T-cell (primary cell): Measurements from ENCODE around the gene MOB1A. TPM values are rescaled to one million over a fixed set of nuclear protein-coding genes. Genes with fewer than 3 reads are reported as not detected.
"Not testable (repeated sequence)": the region's sequence is repeated elsewhere in the genome, so short reads cannot be mapped to it uniquely, and the experiment has no call there.

Experiments
- ATAC-seq, 4 experiments: fragments of 200-7000 bp in 3 of 4; fragments of 150-1000 bp in 1 of 4; cut with Tn5 transposase; replicated peaks in 1 of 4; 1 replicate in 3 of 4; 2 replicates in 1 of 4; pipeline ENCODE4 v1.10.0; 2021; ENCODE audit warnings: moderate library complexity in 3 of 4, mild to moderate bottlenecking in 2 of 4, moderate number of reproducible peaks in 1 of 4
- CTCF ChIA-PET, 2 donors: fragments of 300-600 bp; sonication (Branson Sonifier 250); formaldehyde crosslinking; loops; one replicate each; lab custom pipeline; 2022; ENCODE audit warnings: antibody characterized with exemption in 2 of 2; lab: Charles Lee
- POLR2A ChIA-PET, 2 donors: fragments of 300-600 bp; sonication (Branson Sonifier 250); formaldehyde crosslinking; loops; one replicate each; lab custom pipeline; 2022; ENCODE audit warnings: antibody characterized with exemption in 2 of 2; lab: Charles Lee
- DNase-seq, 35 experiments: peaks; one replicate each; pipeline versions ENCODE4 v3.0.0 to v3.0.0-alpha.2; 2013 to 2023
- H3K27ac ChIP-seq: one replicate; pipeline ENCODE4 v1.5.1; 2013; ENCODE audit warnings: low read length
- H3K27me3 ChIP-seq, 2 experiments: replicated peaks in 1 of 2; 1 replicate in 1 of 2; 2 replicates in 1 of 2; pipeline versions ENCODE4 v1.6.1 to v1.7.0; 2013; ENCODE audit warnings: low read length in 1 of 2, mixed read lengths in 1 of 2; ENCODE audit not compliant: control insufficient read depth in 2 of 2, insufficient read depth in 2 of 2; ENCODE audit errors: extremely low read depth in 1 of 2
- H3K36me3 ChIP-seq, 2 donors: 1 replicate in 1 of 2; 2 replicates in 1 of 2; pipeline versions ENCODE4 v1.6.1 to v1.7.0; 2013; ENCODE audit warnings: low read length in 1 of 2; ENCODE audit not compliant: control insufficient read depth in 2 of 2, insufficient read depth in 1 of 2; ENCODE audit errors: extremely low read depth in 1 of 2
- H3K4me1 ChIP-seq, 2 experiments: 1 replicate in 1 of 2; 2 replicates in 1 of 2; pipeline versions ENCODE4 v1.6.1 to v1.7.0; 2013; ENCODE audit warnings: low read length in 2 of 2, mixed read lengths in 1 of 2; ENCODE audit not compliant: insufficient read depth in 2 of 2, control insufficient read depth in 1 of 2; ENCODE audit errors: extremely low read depth in 1 of 2
- H3K4me3 ChIP-seq, 2 donors: 1 replicate in 1 of 2; 2 replicates in 1 of 2; pipeline versions ENCODE4 v1.5.1 to v1.7.0; 2013; ENCODE audit warnings: mild to moderate bottlenecking in 2 of 2, low read length in 1 of 2, moderate library complexity in 1 of 2; ENCODE audit not compliant: control insufficient read depth in 1 of 2; ENCODE audit errors: extremely low read depth in 1 of 2
- H3K9me3 ChIP-seq: 2 replicates; pipeline ENCODE4 v1.7.0; 2013
- H3K27ac Mint-ChIP-seq, 2 donors: one replicate each; pipeline ENCODE4 v1.8.0; 2020 to 2021; ENCODE audit warnings: mild to moderate bottlenecking in 2 of 2, mixed read lengths in 2 of 2
- H3K27me3 Mint-ChIP-seq, 2 donors: one replicate each; pipeline ENCODE4 v1.8.0; 2021 to 2022; ENCODE audit warnings: mixed read lengths in 2 of 2
- H3K36me3 Mint-ChIP-seq: one replicate; pipeline ENCODE4 v1.8.0; 2021; ENCODE audit warnings: mixed read lengths
- H3K4me1 Mint-ChIP-seq, 3 donors: one replicate each; pipeline ENCODE4 v1.8.0; 2020 to 2022; ENCODE audit warnings: mixed read lengths in 3 of 3, mild to moderate bottlenecking in 1 of 3
- H3K4me3 Mint-ChIP-seq, 3 donors: one replicate each; pipeline ENCODE4 v1.8.0; 2020 to 2022; ENCODE audit warnings: mild to moderate bottlenecking in 3 of 3, mixed read lengths in 3 of 3, moderate library complexity in 3 of 3
- H3K9me3 Mint-ChIP-seq, 3 donors: one replicate each; pipeline ENCODE4 v1.8.0; 2020 to 2022; ENCODE audit warnings: mixed read lengths in 3 of 3
- WGBS: methylation state at CpG from one replicate; pipeline ENCODE4 v1.1.5; 2013; ENCODE audit warnings: missing lambda C conversion rate; ENCODE audit not compliant: insufficient coverage; 5-methylcytosine and 5-hydroxymethylcytosine counted together
- total RNA-seq, 35 experiments: library from RNA in 6 of 35; stranded (reverse) in 6 of 35; fragments of 120-200 nt in 1 of 35; gene quantifications; one replicate each; pipeline versions ENCODE4 v1.2.1 to v1.2.4 and lab custom pipeline; 2013 to 2026

Gene MOB1A
- total RNA-seq, 5 donors from 2014 or later (not counting 1 experiment from before 2014, with no cell fraction given), result 131 to 156 (median 138) TPM

DNA sequence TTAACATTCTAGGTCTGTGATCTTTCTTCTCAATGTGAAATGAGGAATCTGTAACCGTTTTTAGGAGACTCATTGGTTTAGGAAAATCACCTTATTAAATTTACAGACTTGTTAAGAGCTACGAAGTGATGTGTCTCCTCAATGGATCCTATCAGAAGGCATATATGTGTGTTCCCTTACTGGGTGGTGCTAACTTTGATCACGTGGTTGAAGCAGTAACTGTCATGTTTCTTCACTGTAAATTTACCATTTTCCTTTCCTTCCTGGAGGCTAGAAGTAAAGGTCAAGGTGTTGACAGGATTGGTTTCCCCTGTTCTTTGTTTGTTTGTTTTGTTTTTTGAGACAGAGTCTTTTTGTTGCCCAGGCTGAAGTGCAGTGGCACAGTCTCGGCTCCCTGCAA is 18.4 kb upstream of the MOB1A start:
- Histone ChIP-seq H3K4me1 (peaks cover 10 to 21% of the 10 kb centered on the region in 2 experiments), H3K36me3 (no peaks in the 10 kb centered on the region), H3K9me3 (no peaks in the 10 kb centered on the region), H3K27me3 (peaks cover 0 to 5% of the 10 kb centered on the region in 2 experiments), H3K27ac (no peak overlapping the region), H3K4me3 (no peak overlapping the region)
- WGBS, result no CpG with 5 or more reads among the region's 4 CpGs
- no peaks in the 10 kb centered on the region for H3K36me3 Mint-ChIP-seq
- peak overlapping the region in 1 of 2 donors; percentile 100 for H3K27ac Mint-ChIP-seq
- no peak for DNase-seq
- ChIA-PET POLR2A (interaction anchor here in 1 of 2 donors (1.3 kb wide), 1 partner anchor 19 kb away, joined by 3 read pairs; the partner anchor contains the start of gene MOB1A), CTCF (interaction anchor here in 1 of 2 donors (0.6 to 3.7 kb wide), 3 partner anchors 14 to 416 kb away, joined by 3 to 27 read pairs (median 3); partner anchors contain the start of gene MOB1A)
- no peaks in the 10 kb centered on the region for H3K9me3 Mint-ChIP-seq
- H3K4me1 Mint-ChIP-seq, result peaks cover 33 to 37% (median 34%) of the 10 kb centered on the region in 3 donors
- peak overlapping the region in 2 of 3 donors; percentile 31 to 94 for H3K4me3 Mint-ChIP-seq
- H3K27me3 Mint-ChIP-seq, result no peaks in the 10 kb centered on the region
- ATAC-seq, result no peak

DNA sequence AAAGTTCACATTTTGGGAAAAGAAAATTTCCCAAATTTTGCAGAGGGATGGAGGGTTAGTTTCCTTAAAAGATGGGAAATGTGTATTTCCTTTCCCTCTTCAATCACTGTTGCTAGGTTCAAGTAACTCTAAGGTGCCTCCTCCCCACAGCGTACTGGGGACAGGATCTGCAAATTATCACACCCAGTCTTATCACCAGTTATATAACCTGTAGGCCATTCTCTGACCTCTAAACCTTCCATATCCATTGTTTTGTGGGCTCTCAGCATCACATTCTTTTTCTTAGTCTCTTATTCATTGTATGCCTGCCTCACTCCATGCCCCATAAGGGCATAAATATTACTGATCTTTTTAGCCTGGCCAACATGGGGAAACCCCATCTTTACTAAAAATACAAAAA is 16.1 kb upstream of the MOB1A start:
- 86% methylated on average over 1 of the region's 1 CpG for WGBS
- Mint-ChIP-seq H3K4me1 (peaks cover 16 to 20% (median 17%) of the 10 kb centered on the region in 3 donors), H3K4me3 (no peak overlapping the region)

DNA sequence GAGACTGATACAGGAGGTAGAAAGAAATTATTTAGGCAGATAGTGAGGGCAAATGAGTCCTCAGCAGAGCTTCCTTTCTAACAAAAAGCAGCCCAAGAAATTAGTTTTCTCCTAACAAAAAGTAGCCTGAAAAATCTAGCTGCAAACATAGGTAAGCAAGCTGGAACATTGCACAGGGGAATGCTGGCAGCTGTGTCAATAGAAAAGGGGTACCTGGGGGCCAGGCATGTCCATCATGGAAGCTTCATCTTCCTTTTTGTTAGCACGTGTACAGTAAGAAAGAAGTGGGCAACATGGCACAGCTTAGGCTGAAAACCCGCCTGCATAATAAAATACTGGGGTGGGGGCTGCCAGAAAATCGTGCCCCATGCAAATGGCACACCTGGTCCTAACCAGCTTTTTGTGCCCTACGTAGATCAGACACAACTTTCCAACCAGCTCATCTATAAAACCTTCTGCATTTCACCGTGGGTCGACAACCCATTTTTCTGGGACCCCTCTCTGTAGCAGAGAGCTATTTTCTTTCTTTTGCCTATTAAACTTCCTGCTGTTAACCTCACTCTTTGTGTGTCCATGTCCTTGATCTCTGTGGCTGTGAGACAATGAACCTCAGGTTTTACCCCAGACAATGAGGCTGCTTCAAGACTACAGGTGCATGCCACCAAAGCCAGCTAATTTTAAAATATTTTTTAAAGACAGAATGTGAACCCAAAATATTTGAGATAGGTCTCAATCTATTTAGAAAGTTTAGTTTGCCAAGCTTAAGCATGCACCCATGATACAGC is 13.1 kb upstream of the MOB1A start:
- Histone ChIP-seq H3K27ac (no peak overlapping the region), H3K9me3 (no peaks in the 10 kb centered on the region), H3K36me3 (no peaks in the 10 kb centered on the region), H3K4me1 (no peaks in the 10 kb centered on the region), H3K4me3 (no peak overlapping the region), H3K27me3 (peaks cover 0 to 5% of the 10 kb centered on the region in 2 experiments)
- Mint-ChIP-seq H3K4me1 (no peaks in the 10 kb centered on the region), H3K9me3 (no peaks in the 10 kb centered on the region), H3K4me3 (no peak overlapping the region), H3K27me3 (peaks cover 0 to 1% of the 10 kb centered on the region in 2 donors), H3K27ac (no peak overlapping the region), H3K36me3 (no peaks in the 10 kb centered on the region)
- POLR2A ChIA-PET, result interaction anchor here (0.6 to 1.1 kb wide), 4 partner anchors 10 to 83 kb away, joined by 3 read pairs; no protein-coding TSS in a partner anchor
- CTCF ChIA-PET, result interaction anchor here (0.6 to 2.5 kb wide), 5 partner anchors 12 to 251 kb away, joined by 3 to 9 read pairs (median 3); partner anchors contain the start of gene MOB1A (in 1 of the 2)
- 60% methylated on average over 5 of the region's 6 CpGs for WGBS
- ATAC-seq, result no peak
- DNase-seq, result no peak

More for the DNA sequence above, 16.1 kb upstream of the MOB1A start:
- no peaks in the 10 kb centered on the region for H3K36me3 ChIP-seq
- no peaks in the 10 kb centered on the region for H3K9me3 Mint-ChIP-seq
- H3K9me3 ChIP-seq, result no peaks in the 10 kb centered on the region
- ChIA-PET POLR2A (no interaction called here), CTCF (no interaction called here)
- H3K4me1 ChIP-seq, result peaks cover 8 to 18% of the 10 kb centered on the region in 2 experiments
- no peaks in the 10 kb centered on the region for H3K36me3 Mint-ChIP-seq
- no peak overlapping the region for H3K27ac Mint-ChIP-seq
- no peaks in the 10 kb centered on the region for H3K27me3 Mint-ChIP-seq
- no peak for DNase-seq
- ATAC-seq, result no peak
- H3K27ac ChIP-seq, result no peak overlapping the region
- H3K4me3 ChIP-seq, result no peak overlapping the region
- peaks cover 0 to 5% of the 10 kb centered on the region in 2 experiments for H3K27me3 ChIP-seq

DNA sequence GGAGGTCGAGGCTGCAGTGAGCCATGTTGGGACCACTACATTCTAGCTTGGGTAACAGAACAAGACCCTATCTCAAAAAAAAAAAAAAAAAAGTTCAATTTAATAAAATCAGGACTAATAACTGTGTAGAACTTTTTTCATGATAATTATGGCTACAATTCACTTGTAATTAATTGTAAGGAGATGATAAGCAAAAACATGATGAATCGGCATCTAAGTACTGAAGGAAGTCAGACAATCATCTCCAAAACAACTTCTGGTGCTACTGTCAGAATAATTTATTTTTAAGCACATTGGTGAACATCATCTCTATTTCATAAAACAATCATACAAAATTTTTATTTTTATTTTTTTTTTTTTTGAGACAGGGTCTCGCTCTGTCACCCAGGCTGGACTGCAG is 10.0 kb upstream of the MOB1A start:
- DNase-seq, result no peak
- 100% methylated on average over 1 of the region's 3 CpGs for WGBS
- Histone ChIP-seq H3K9me3 (no peaks in the 10 kb centered on the region), H3K27me3 (no peaks in the 10 kb centered on the region), H3K27ac (no peak overlapping the region), H3K4me3 (no peak overlapping the region), H3K36me3 (no peaks in the 10 kb centered on the region), H3K4me1 (peaks cover 0 to 4% of the 10 kb centered on the region in 2 experiments)
- Mint-ChIP-seq H3K27me3 (peaks cover 0 to 1% of the 10 kb centered on the region in 2 donors), H3K9me3 (no peaks in the 10 kb centered on the region), H3K27ac (no peak overlapping the region), H3K36me3 (no peaks in the 10 kb centered on the region), H3K4me1 (peaks cover 0 to 6% (median 3%) of the 10 kb centered on the region in 3 donors), H3K4me3 (no peak overlapping the region)
- ATAC-seq, result no peak
- POLR2A ChIA-PET, result no interaction called here
- CTCF ChIA-PET, result no interaction called here

DNA sequence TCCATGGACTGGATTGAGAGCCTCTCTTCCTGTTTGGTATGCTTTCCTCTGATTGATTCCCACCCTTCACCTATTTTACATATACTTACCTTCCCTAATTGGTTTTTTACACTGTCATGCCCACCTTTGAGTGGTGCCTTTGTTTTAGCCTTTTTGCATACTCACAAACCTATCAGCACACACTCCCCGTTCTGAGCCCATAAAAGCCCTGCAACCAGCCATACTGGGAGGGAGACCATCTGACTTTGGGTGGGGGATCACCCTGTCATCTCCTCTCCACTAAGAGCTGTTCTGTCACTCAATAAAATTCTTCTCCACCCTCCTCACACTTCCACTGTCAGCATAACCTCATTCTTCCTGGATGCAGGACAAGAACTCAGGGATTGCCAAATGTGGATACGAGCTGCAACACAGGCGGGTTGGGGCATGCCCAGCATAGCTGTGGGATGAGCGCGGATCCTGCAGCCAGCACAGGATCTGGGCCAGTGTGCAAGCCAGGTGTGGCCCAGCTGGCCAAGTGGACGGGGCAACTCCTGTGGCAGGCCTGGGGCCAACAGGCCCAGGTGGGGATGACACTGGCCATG is 9.4 kb upstream of the MOB1A start:
- ChIA-PET POLR2A (no interaction called here), CTCF (no interaction called here)
- Mint-ChIP-seq H3K27me3 (peaks cover 0 to 1% of the 10 kb centered on the region in 2 donors), H3K9me3 (no peaks in the 10 kb centered on the region), H3K36me3 (no peaks in the 10 kb centered on the region), H3K27ac (no peak overlapping the region), H3K4me3 (no peak overlapping the region), H3K4me1 (peaks cover 0 to 6% (median 3%) of the 10 kb centered on the region in 3 donors)
- Histone ChIP-seq H3K4me3 (no peak overlapping the region), H3K36me3 (no peaks in the 10 kb centered on the region), H3K4me1 (peaks cover 0 to 4% of the 10 kb centered on the region in 2 experiments), H3K9me3 (no peaks in the 10 kb centered on the region), H3K27ac (no peak overlapping the region), H3K27me3 (no peaks in the 10 kb centered on the region)
- 95% methylated on average over 6 of the region's 6 CpGs for WGBS
- DNase-seq (no peak), ATAC-seq (no peak)

DNA sequence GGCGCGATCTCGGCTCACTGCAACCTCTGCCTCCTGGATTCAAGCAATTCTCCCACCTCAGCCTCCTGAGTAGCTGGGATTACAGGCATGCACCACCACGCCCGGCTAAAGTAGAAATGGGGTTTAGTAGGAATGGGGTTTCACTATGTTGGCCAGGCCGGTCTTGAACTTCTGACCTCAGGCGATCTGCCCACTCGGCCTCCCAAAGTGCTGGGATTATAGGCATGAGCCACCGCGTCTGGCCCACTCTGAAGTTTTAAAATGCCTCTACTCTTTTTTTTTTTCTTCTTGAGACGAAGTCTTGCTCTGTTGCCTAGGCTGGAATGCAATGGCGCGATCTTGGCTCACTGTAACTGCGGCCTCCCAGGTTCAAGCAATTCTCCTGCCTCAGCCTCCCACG is 8.0 kb upstream of the MOB1A start:
- H3K4me1 Mint-ChIP-seq, H3K27ac ChIP-seq, DNase-seq, H3K4me3 ChIP-seq, H3K36me3 ChIP-seq, H3K9me3 ChIP-seq, H3K4me3 Mint-ChIP-seq, H3K9me3 Mint-ChIP-seq, H3K36me3 Mint-ChIP-seq, H3K27ac Mint-ChIP-seq, H3K4me1 ChIP-seq, POLR2A ChIA-PET, H3K27me3 ChIP-seq, ATAC-seq, H3K27me3 Mint-ChIP-seq: not testable (repeated sequence)
- no CpG with 5 or more reads among the region's 15 CpGs for WGBS
- CTCF ChIA-PET, result interaction anchor here in 1 of 2 donors (0.7 kb wide), 1 partner anchor 335 kb away, joined by 3 read pairs; no protein-coding TSS in a partner anchor
